ENCODE results near the gene PLXNA4.

PLXNA4 gene

GRCh38 chr7:132521423-132521822 lies 54.8 kb downstream of the PLXNA4 start:
- Mint-ChIP-seq H3K27ac (no peak overlapping the region), H3K4me3 (no peak overlapping the region), H3K36me3 (ENCODE audit: low read depth) (no peaks in the 10 kb centered on the region), H3K9me3 (no peaks in the 10 kb centered on the region), H3K4me1 (ENCODE audit: low read depth) (peaks cover 25% of the 10 kb centered on the region), H3K27me3 (peaks cover 3% of the 10 kb centered on the region)
- intact Hi-C loops (cut with micrococcal nuclease): no loop called here

- intact Hi-C loops (cut with micrococcal nuclease): no loop called here
- Mint-ChIP-seq H3K27me3 (peaks cover 3% of the 10 kb centered on the region), H3K36me3 (ENCODE audit: low read depth) (no peaks in the 10 kb centered on the region), H3K27ac (no peak overlapping the region), H3K4me1 (ENCODE audit: low read depth) (peaks cover 19% of the 10 kb centered on the region), H3K9me3 (no peaks in the 10 kb centered on the region), H3K4me3 (no peak overlapping the region)
Measured at GRCh38 chr7:132520591-132521280, 55.5 kb downstream of the PLXNA4 start.

- Mint-ChIP-seq H3K9me3 (no peaks in the 10 kb centered on the region), H3K36me3 (ENCODE audit: low read depth) (no peaks in the 10 kb centered on the region), H3K4me1 (ENCODE audit: low read depth) (peaks cover 19% of the 10 kb centered on the region), H3K27me3 (peaks cover 3% of the 10 kb centered on the region), H3K27ac (no peak overlapping the region), H3K4me3 (no peak overlapping the region)
- intact Hi-C loops (cut with micrococcal nuclease): no loop called here
Measured at GRCh38 chr7:132519936-132520335, 56.3 kb downstream of the PLXNA4 start.

- intact Hi-C loops (cut with micrococcal nuclease): no loop called here
- no peaks in the 10 kb centered on the region for H3K36me3 Mint-ChIP-seq (ENCODE audit: low read depth)
- H3K4me1 Mint-ChIP-seq (ENCODE audit: low read depth): peaks cover 19% of the 10 kb centered on the region
- no peak overlapping the region for H3K27ac Mint-ChIP-seq
- H3K9me3 Mint-ChIP-seq: no peaks in the 10 kb centered on the region
- H3K27me3 Mint-ChIP-seq: peaks cover 3% of the 10 kb centered on the region
- no peak overlapping the region for H3K4me3 Mint-ChIP-seq
Measured at GRCh38 chr7:132518839-132519173, 57.5 kb downstream of the PLXNA4 start.

GRCh38 chr7:132518102-132518838 lies 58.0 kb downstream of the PLXNA4 start:
- H3K27ac Mint-ChIP-seq: no peak overlapping the region
- peaks cover 2% of the 10 kb centered on the region for H3K27me3 Mint-ChIP-seq
- H3K9me3 Mint-ChIP-seq: no peaks in the 10 kb centered on the region
- no peak overlapping the region for H3K4me3 Mint-ChIP-seq
- intact Hi-C loops (cut with micrococcal nuclease): no loop called here
- H3K36me3 Mint-ChIP-seq (ENCODE audit: low read depth): no peaks in the 10 kb centered on the region
- peaks cover 19% of the 10 kb centered on the region for H3K4me1 Mint-ChIP-seq (ENCODE audit: low read depth)

- peaks cover 19% of the 10 kb centered on the region for H3K4me1 Mint-ChIP-seq (ENCODE audit: low read depth)
- no peaks in the 10 kb centered on the region for H3K9me3 Mint-ChIP-seq
- no peak overlapping the region for H3K27ac Mint-ChIP-seq
- H3K27me3 Mint-ChIP-seq: peaks cover 6% of the 10 kb centered on the region
- no peaks in the 10 kb centered on the region for H3K36me3 Mint-ChIP-seq (ENCODE audit: low read depth)
- intact Hi-C loops (cut with micrococcal nuclease): no loop called here
- no peak overlapping the region for H3K4me3 Mint-ChIP-seq
Measured at GRCh38 chr7:132516042-132516840, 60.0 kb downstream of the PLXNA4 start.

GRCh38 chr7:132515181-132515580 lies 61.1 kb downstream of the PLXNA4 start:
- Mint-ChIP-seq H3K9me3 (no peaks in the 10 kb centered on the region), H3K27ac (no peak overlapping the region), H3K27me3 (peaks cover 9% of the 10 kb centered on the region), H3K4me1 (ENCODE audit: low read depth) (peaks cover 10% of the 10 kb centered on the region), H3K36me3 (ENCODE audit: low read depth) (no peaks in the 10 kb centered on the region), H3K4me3 (no peak overlapping the region)
- intact Hi-C loops (cut with micrococcal nuclease): no loop called here

GRCh38 chr7:132514430-132514829 lies 61.8 kb downstream of the PLXNA4 start:
- H3K4me1 Mint-ChIP-seq (ENCODE audit: low read depth): peaks cover 2% of the 10 kb centered on the region
- no peak overlapping the region for H3K27ac Mint-ChIP-seq
- intact Hi-C loops (cut with micrococcal nuclease): no loop called here
- no peaks in the 10 kb centered on the region for H3K9me3 Mint-ChIP-seq
- no peak overlapping the region for H3K4me3 Mint-ChIP-seq
- H3K36me3 Mint-ChIP-seq (ENCODE audit: low read depth): no peaks in the 10 kb centered on the region
- H3K27me3 Mint-ChIP-seq: peaks cover 9% of the 10 kb centered on the region

- Mint-ChIP-seq H3K4me1 (ENCODE audit: low read depth) (no peaks in the 10 kb centered on the region), H3K4me3 (no peak overlapping the region), H3K27me3 (peaks cover 16% of the 10 kb centered on the region)
Measured at GRCh38 chr7:132511921-132512320, 64.3 kb downstream of the PLXNA4 start.

GRCh38 chr7:132511387-132511786 lies 64.9 kb downstream of the PLXNA4 start:
- H3K36me3 Mint-ChIP-seq (ENCODE audit: low read depth): no peaks in the 10 kb centered on the region
- H3K9me3 Mint-ChIP-seq: no peaks in the 10 kb centered on the region
- intact Hi-C loops (cut with micrococcal nuclease): no loop called here
- peaks cover 16% of the 10 kb centered on the region for H3K27me3 Mint-ChIP-seq
- no peak overlapping the region for H3K27ac Mint-ChIP-seq
- no peak overlapping the region for H3K4me3 Mint-ChIP-seq
- H3K4me1 Mint-ChIP-seq (ENCODE audit: low read depth): no peaks in the 10 kb centered on the region

More at GRCh38 chr7:132511921-132512320, 64.3 kb downstream of the PLXNA4 start:
- H3K9me3 Mint-ChIP-seq: no peaks in the 10 kb centered on the region
- H3K27ac Mint-ChIP-seq: no peak overlapping the region
- H3K36me3 Mint-ChIP-seq (ENCODE audit: low read depth): no peaks in the 10 kb centered on the region
- intact Hi-C loops (cut with micrococcal nuclease): no loop called here

GRCh38 chr7:132509643-132510042 lies 66.6 kb downstream of the PLXNA4 start:
- Mint-ChIP-seq H3K4me1 (ENCODE audit: low read depth) (no peaks in the 10 kb centered on the region), H3K27ac (no peak overlapping the region), H3K36me3 (ENCODE audit: low read depth) (no peaks in the 10 kb centered on the region), H3K27me3 (peaks cover 16% of the 10 kb centered on the region), H3K9me3 (no peaks in the 10 kb centered on the region), H3K4me3 (no peak overlapping the region)
- intact Hi-C loops (cut with micrococcal nuclease): no loop called here

- H3K9me3 Mint-ChIP-seq: no peaks in the 10 kb centered on the region
Measured at GRCh38 chr7:132508724-132509353, 67.4 kb downstream of the PLXNA4 start.

GRCh38 chr7:132504852-132505251 lies 71.4 kb downstream of the PLXNA4 start:
- Mint-ChIP-seq H3K27ac (no peak overlapping the region), H3K4me3 (no peak overlapping the region), H3K27me3 (peaks cover 20% of the 10 kb centered on the region), H3K36me3 (ENCODE audit: low read depth) (no peaks in the 10 kb centered on the region), H3K4me1 (ENCODE audit: low read depth) (no peaks in the 10 kb centered on the region), H3K9me3 (no peaks in the 10 kb centered on the region)
- intact Hi-C loops (cut with micrococcal nuclease): no loop called here

More at GRCh38 chr7:132508724-132509353, 67.4 kb downstream of the PLXNA4 start:
- Mint-ChIP-seq H3K4me3 (no peak overlapping the region), H3K27me3 (peaks cover 18% of the 10 kb centered on the region), H3K36me3 (ENCODE audit: low read depth) (no peaks in the 10 kb centered on the region), H3K4me1 (ENCODE audit: low read depth) (no peaks in the 10 kb centered on the region), H3K27ac (no peak overlapping the region)
- intact Hi-C loops (cut with micrococcal nuclease): no loop called here

- H3K4me3 Mint-ChIP-seq: no peak overlapping the region
- H3K36me3 Mint-ChIP-seq (ENCODE audit: low read depth): no peaks in the 10 kb centered on the region
- intact Hi-C loops (cut with micrococcal nuclease): no loop called here
- peaks cover 21% of the 10 kb centered on the region for H3K27me3 Mint-ChIP-seq
- H3K27ac Mint-ChIP-seq: no peak overlapping the region
- no peaks in the 10 kb centered on the region for H3K9me3 Mint-ChIP-seq
- no peaks in the 10 kb centered on the region for H3K4me1 Mint-ChIP-seq (ENCODE audit: low read depth)
Measured at GRCh38 chr7:132504071-132504470, 72.2 kb downstream of the PLXNA4 start.
